ENCODE data around the gene LKAAEAR1. TPM values are rescaled to one million over a fixed set of nuclear protein-coding genes. Genes with fewer than 3 reads are reported as not detected.

LKAAEAR1 gene
- total and polyA plus RNA-seq, 2 of the 4 experiments (the other 2 are of a cell fraction), result 0.21 TPM; not detected in 1

DNA sequence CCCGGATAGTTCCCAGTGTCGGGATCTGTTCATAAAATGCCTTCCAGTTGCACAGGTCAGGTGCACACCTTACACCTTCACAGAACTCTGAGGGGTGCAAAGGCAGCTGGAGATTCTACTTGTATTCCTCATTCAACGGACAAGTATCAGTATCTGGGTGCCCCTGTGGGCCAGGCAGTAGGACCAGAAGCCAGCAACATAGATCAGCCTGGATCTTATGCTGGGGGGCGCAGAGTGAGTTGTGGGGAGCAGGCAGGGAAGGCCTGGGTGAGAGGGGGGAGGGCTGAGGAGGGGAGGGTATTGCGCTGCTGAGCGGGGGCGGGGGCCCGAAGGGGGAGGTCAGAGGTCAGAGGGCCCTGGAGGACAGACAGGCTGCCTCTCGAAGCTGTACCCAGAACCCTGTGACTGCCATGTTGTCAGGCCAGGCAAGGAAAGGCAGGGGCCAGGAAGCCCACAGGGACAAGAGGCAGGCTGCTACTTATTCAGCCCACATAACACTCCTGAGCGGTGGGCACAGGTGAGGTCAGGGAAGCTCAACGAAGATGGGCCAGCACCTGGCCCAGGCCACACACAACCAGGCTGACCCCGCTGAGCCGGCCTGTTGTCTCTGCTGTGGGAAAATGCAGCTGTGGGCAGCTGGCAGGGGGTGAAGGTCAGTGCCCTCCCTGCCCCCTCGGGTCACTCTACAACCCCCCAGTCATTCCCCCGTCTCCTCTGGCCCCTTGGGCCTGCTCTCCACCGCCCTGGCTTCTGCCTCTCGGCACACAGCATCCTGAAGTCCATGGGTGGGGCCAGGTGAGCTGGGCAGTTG lies 3.2 kb downstream of the LKAAEAR1 start:
- Histone ChIP-seq H4K20me1 (ENCODE audit: insufficient read depth, low read length) (peaks cover 15% of the 10 kb centered on the region), H3K14ac (replicated peaks; ENCODE audit: low read depth, low read length) (no peak overlapping the region; the same call in 1 of the 2 replicates), H3K4me1 (ENCODE audit: control insufficient read depth, insufficient read depth, low read length) (peaks cover 17% of the 10 kb centered on the region), H3K18ac (ENCODE audit: low read depth, low read length) (no peak overlapping the region), H3K9ac (ENCODE audit: low read depth, low read length) (no peak overlapping the region), H3K23ac (ENCODE audit: low read depth, low read length) (no peak overlapping the region), H2BK5ac (ENCODE audit: low read depth, low read length, poor library complexity, severe bottlenecking) (no peak overlapping the region), H4K8ac (ENCODE audit: low read depth in 2 of 2, low read length in 2 of 2) (no peak overlapping the region), H3K27ac (ENCODE audit: insufficient read depth, low read length) (no peak overlapping the region), H3K4ac (ENCODE audit: low read depth, low read length) (no peak overlapping the region), H3K9me3 (ENCODE audit: control insufficient read depth, insufficient read depth, low read length) (peaks cover 1% of the 10 kb centered on the region; the same call in 1 of the 2 replicates), H4K5ac (ENCODE audit: low read depth, low read length) (no peak overlapping the region), H4K91ac (ENCODE audit: insufficient read depth, low read depth, low read length) (no peak overlapping the region), H2AK9ac (replicated peaks; ENCODE audit: low read depth, low read length, poor library complexity) (no peak overlapping the region), H2AFZ (replicated peaks; ENCODE audit: low read length, poor library complexity) (peak overlapping the region; percentile 83), H3K56ac (ENCODE audit: extremely low read depth, insufficient read depth, low read length) (no peak overlapping the region), H3K36me3 (ENCODE audit: control insufficient read depth, insufficient read depth, low read length) (peaks cover 3% of the 10 kb centered on the region; the same call in 1 of the 2 replicates), H2BK15ac (ENCODE audit: low read depth, low read length) (no peak overlapping the region), H2AK5ac (ENCODE audit: low read depth, low read length) (no peak overlapping the region), H3K4me3 (ENCODE audit: insufficient read depth, low read depth, low read length) (no peak overlapping the region), H3K4me2 (ENCODE audit: low read depth, low read length) (no peak overlapping the region; the same call in 1 of the 2 replicates), H3K27me3 (ENCODE audit: control insufficient read depth, insufficient read depth, low read length) (peaks cover 34% of the 10 kb centered on the region), H3K79me1 (ENCODE audit: low read depth in 1 of 2, low read length in 2 of 2) (peaks cover 6 to 8% of the 10 kb centered on the region in 2 experiments; a peak in 3 of 4 replicates), H2BK120ac (ENCODE audit: low read depth, low read length) (no peak overlapping the region), H2BK20ac (ENCODE audit: low read depth, low read length) (no peak overlapping the region), H3K9me1 (ENCODE audit: insufficient read depth, low read length) (no peaks in the 10 kb centered on the region)
- intact Hi-C loops (cut with micrococcal nuclease) (no loop called here), in situ Hi-C loops (cut with MboI; ENCODE audit: low sequenced_read_pairs) (no loop called here), dilution Hi-C loops (cut with HindIII; ENCODE audit: low sequenced_read_pairs, unreplicated experiment) (no loop called here)
- DNase-seq (no peak), ATAC-seq (ENCODE audit: low read depth) (no peak)
- ChIA-PET POLR2A (ENCODE audit: unreplicated experiment) (no interaction called here), CTCF (interaction anchor here (0.6 kb wide), 1 partner anchor 22 kb away, joined by 3 read pairs; no protein-coding TSS in a partner anchor)
- BruUV-seq (replicated peaks), result no TSS peak
- WGBS, 2 experiments (ENCODE audit: extremely low coverage in 2 of 2, insufficient read length in 1 of 2), result 82% methylated on average over 5 of the region's 17 CpGs; no CpG with 5 or more reads in 1 of the 2 experiments
- no peak for TF ChIP-seq RFX5 (IDR thresholded peaks at IDR 0.05; ENCODE audit: low read depth, low read length)
- no peak for TF ChIP-seq CHD1 (IDR thresholded peaks at IDR 0.05; ENCODE audit: low read depth, low read length)
